Measurements from ENCODE around the gene PRKN. TPM values are rescaled to one million over a fixed set of nuclear protein-coding genes. Genes with fewer than 3 reads are reported as not detected.
"Not testable (repeated sequence)": the region's sequence is repeated elsewhere in the genome, so short reads cannot be mapped to it uniquely, and the experiment has no call there.

Gene PRKN
- total RNA-seq, 1 experiment from 2014 or later: 1.2 TPM

DNA sequence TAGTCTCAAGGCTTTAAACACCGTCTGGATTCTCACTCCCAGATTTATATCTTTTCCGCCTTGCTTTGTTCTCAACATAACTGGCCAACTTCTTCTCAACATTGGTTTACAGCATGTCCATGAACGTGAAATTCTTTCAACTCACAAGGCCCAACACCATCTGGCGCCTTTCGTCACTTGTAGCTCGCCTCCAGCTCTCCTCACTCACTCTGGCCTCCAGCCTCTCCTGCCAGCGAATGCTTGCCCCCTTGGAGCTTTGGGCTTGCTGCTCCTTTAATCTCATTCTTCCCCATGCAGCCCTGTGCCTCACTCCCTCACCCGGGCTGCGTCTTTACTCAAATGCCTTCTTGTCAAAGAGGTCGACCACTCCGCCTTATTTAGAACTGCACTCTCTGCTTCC lies 324.5 kb downstream of the PRKN start:
- CTCF ChIA-PET: no interaction called here
- DNase-seq (ENCODE audit: low spot score): no peak
- H3K27ac ChIP-seq (ENCODE audit: low read depth, low read length, poor library complexity, severe bottlenecking): no peak overlapping the region
- no peak for TF ChIP-seq EZH2 (IDR thresholded peaks at IDR 0.05; ENCODE audit: borderline replicate concordance, low read depth, low read length, poor library complexity, severe bottlenecking)
- TF ChIP-seq, protein P1, sequence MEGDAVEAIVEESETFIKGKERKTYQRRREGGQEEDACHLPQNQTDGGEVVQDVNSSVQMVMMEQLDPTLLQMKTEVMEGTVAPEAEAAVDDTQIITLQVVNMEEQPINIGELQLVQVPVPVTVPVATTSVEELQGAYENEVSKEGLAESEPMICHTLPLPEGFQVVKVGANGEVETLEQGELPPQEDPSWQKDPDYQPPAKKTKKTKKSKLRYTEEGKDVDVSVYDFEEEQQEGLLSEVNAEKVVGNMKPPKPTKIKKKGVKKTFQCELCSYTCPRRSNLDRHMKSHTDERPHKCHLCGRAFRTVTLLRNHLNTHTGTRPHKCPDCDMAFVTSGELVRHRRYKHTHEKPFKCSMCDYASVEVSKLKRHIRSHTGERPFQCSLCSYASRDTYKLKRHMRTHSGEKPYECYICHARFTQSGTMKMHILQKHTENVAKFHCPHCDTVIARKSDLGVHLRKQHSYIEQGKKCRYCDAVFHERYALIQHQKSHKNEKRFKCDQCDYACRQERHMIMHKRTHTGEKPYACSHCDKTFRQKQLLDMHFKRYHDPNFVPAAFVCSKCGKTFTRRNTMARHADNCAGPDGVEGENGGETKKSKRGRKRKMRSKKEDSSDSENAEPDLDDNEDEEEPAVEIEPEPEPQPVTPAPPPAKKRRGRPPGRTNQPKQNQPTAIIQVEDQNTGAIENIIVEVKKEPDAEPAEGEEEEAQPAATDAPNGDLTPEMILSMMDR (conservative IDR thresholded peaks at IDR 0.05; ENCODE audit: low read depth, low read length): no peak
- no peaks in the 10 kb centered on the region for H3K9me3 ChIP-seq (ENCODE audit: low read depth, low read length, poor library complexity, severe bottlenecking)
- H3K27me3 ChIP-seq (replicated peaks; ENCODE audit: insufficient read depth, low read depth, low read length, poor library complexity): no peaks in the 10 kb centered on the region
- no peaks in the 10 kb centered on the region for H3K4me1 ChIP-seq (ENCODE audit: insufficient read depth, low read length, poor library complexity, severe bottlenecking)
- no TSS peak for BruUV-seq (replicated peaks)
- intact Hi-C loops (cut with micrococcal nuclease; ENCODE audit: unreplicated experiment): no loop called here
- POLR2A ChIA-PET (ENCODE audit: low non-redundant PET): no interaction called here
- H3K36me3 ChIP-seq (ENCODE audit: insufficient read depth, low read length, poor library complexity, severe bottlenecking): no peaks in the 10 kb centered on the region
- no peak overlapping the region for H3K4me3 ChIP-seq (ENCODE audit: low read depth, low read length, poor library complexity, severe bottlenecking)

DNA sequence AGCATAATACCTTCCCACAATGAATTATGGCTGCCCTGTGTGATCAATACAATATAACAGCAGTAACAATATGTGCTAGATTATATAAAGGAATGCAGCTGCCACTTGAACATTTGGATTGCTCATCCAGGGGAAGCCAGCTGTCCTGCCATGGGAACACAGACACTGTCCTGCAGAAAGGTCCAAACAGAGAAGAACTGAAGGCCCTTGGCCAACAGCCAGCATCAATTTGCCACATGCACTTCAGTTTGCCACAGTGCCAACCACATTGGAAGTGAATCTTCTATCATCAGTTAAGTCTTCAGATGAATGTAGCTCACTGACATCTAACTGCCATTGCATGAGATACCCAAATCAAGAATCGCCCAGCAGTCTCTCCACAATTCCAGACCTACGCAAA lies 332.4 kb downstream of the PRKN start:
- Histone ChIP-seq H3K9me3 (ENCODE audit: low read depth, low read length, poor library complexity, severe bottlenecking) (no peaks in the 10 kb centered on the region), H3K36me3 (ENCODE audit: insufficient read depth, low read length, poor library complexity, severe bottlenecking) (no peaks in the 10 kb centered on the region), H3K27me3 (replicated peaks; ENCODE audit: insufficient read depth, low read depth, low read length, poor library complexity) (no peaks in the 10 kb centered on the region), H3K4me1 (ENCODE audit: insufficient read depth, low read length, poor library complexity, severe bottlenecking) (no peaks in the 10 kb centered on the region), H3K27ac (ENCODE audit: low read depth, low read length, poor library complexity, severe bottlenecking) (no peak overlapping the region), H3K4me3 (ENCODE audit: low read depth, low read length, poor library complexity, severe bottlenecking) (no peak overlapping the region)
- no TSS peak for BruUV-seq (replicated peaks)
- ChIA-PET CTCF (no interaction called here), POLR2A (ENCODE audit: low non-redundant PET) (no interaction called here)
- no peak for TF ChIP-seq EZH2 (IDR thresholded peaks at IDR 0.05; ENCODE audit: borderline replicate concordance, low read depth, low read length, poor library complexity, severe bottlenecking)
- TF ChIP-seq, protein P1 (conservative IDR thresholded peaks at IDR 0.05; ENCODE audit: low read depth, low read length): no peak
- intact Hi-C loops (cut with micrococcal nuclease; ENCODE audit: unreplicated experiment): no loop called here
- no peak for DNase-seq (ENCODE audit: low spot score)

DNA sequence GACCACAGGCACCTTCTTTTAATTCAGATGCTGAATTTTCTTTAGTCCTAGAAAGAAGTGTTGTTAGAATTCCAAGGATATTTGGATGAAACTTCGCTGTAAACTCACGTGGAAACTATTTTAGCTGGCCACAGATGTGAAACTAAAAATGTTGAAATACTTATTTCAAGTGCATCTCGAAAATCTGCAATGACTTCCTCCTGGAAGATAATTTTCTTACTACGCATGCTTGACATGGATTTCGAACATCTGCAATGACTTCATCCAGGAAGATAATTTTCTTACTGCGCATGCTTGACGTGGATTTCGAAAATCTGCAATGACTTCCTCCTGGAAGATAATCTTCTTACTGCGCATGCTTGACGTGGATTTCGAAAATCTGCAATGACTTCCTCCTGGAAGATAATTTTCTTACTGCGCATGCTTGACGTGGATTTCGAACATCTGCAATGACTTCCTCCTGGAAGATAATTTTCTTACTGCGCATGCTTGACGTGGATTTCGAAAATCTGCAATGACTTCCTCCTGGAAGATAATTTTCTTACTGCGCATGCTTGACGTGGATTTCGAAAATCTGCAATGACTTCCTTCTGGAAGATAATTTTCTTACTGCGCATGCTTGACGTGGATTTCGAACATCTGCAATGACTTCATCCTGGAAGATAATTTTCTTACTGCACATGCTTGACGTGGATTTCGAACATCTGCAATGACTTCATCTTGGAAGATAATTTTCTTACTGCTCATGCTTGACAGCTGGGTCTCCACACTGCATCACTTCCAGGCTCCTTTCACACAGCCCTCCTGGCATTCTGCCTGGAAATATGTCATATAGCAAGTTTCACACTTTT lies 336.4 kb downstream of the PRKN start:
- H3K27me3 ChIP-seq (replicated peaks; ENCODE audit: insufficient read depth, low read depth, low read length, poor library complexity); CTCF ChIA-PET; H3K4me3 ChIP-seq (ENCODE audit: low read depth, low read length, poor library complexity, severe bottlenecking); H3K9me3 ChIP-seq (ENCODE audit: low read depth, low read length, poor library complexity, severe bottlenecking); H3K27ac ChIP-seq (ENCODE audit: low read depth, low read length, poor library complexity, severe bottlenecking); H3K36me3 ChIP-seq (ENCODE audit: insufficient read depth, low read length, poor library complexity, severe bottlenecking); H3K4me1 ChIP-seq (ENCODE audit: insufficient read depth, low read length, poor library complexity, severe bottlenecking); BruUV-seq (replicated peaks); POLR2A ChIA-PET (ENCODE audit: low non-redundant PET); intact Hi-C loops (cut with micrococcal nuclease; ENCODE audit: unreplicated experiment); DNase-seq (ENCODE audit: low spot score): not testable (repeated sequence)

Measured in A673 (cell line).